GM12878 (cell line): Measurements from ENCODE around the gene MST1R. TPM values are rescaled to one million over a fixed set of nuclear protein-coding genes. Genes with fewer than 3 reads are reported as not detected.

Experiments
- ATAC-seq: fragments of 200-7000 bp; cut with Tn5 transposase; 3 replicates; pipeline ENCODE4 v1.9.1; 2020; ENCODE audit warnings: mild to moderate bottlenecking, moderate library complexity
- BruUV-seq: library from RNA; stranded (reverse); fragments of 400-500 nt; replicated peaks from 2 replicates; lab custom pipeline; 2021; lab: Mats Ljungman, UMichigan
- CTCF ChIA-PET: fragments of 300-600 bp; sonication (Branson Sonifier 250); formaldehyde crosslinking; extraction: SDS; loops from one replicate; lab custom pipeline; 2021; ENCODE audit warnings: inconsistent platforms; lab: Yijun Ruan, JAX
- POLR2A ChIA-PET: fragments of 350-600 bp; formaldehyde crosslinking; extraction: SDS; loops from one replicate; lab custom pipeline; 2021; ENCODE audit warnings: inconsistent platforms; lab: Charles Lee
- RAD21 ChIA-PET: fragments of 300-600 bp; sonication (Branson Sonifier 250); formaldehyde crosslinking; loops from one replicate; lab custom pipeline; 2023; ENCODE audit warnings: antibody characterized with exemption; ENCODE audit not compliant: unreplicated experiment; lab: Charles Lee
- SMC1A ChIA-PET: fragments of 300-600 bp; sonication (Branson Sonifier 250); formaldehyde crosslinking; loops from one replicate; lab custom pipeline; 2023; ENCODE audit not compliant: unreplicated experiment, uncharacterized antibody; lab: Charles Lee
- DNase-seq: peaks from one replicate; pipeline ENCODE4 v3.0.0-alpha.2; 2011; ENCODE audit warnings: low read depth, low spot score
- FAIRE-seq: peaks from 3 replicates; lab custom pipeline; 2011; peaks lifted over from hg19 to GRCh38; lab: Jason Lieb, UNC
- H2AFZ ChIP-seq: 2 replicates; pipeline ENCODE4 v1.6.0; 2011; ENCODE audit warnings: low read depth, low read length, control low read depth; ENCODE audit not compliant: control insufficient read depth
- H3K27ac ChIP-seq: 2 replicates; pipeline ENCODE4 v1.5.1; 2011; ENCODE audit warnings: control low read depth; ENCODE audit not compliant: control insufficient read depth, insufficient read depth
- H3K27me3 ChIP-seq, 2 experiments: replicated peaks in 1 of 2; 2 replicates each; pipeline versions ENCODE4 v1.6.0 to v1.6.1; 2011; ENCODE audit warnings: low read length in 1 of 2; ENCODE audit not compliant: control insufficient read depth in 2 of 2, insufficient read depth in 2 of 2
- H3K36me3 ChIP-seq, 2 experiments: 2 replicates each; pipeline ENCODE4 v1.5.1; 2011; ENCODE audit warnings: low read length in 1 of 2; ENCODE audit not compliant: control insufficient read depth in 2 of 2, insufficient read depth in 2 of 2
- H3K4me1 ChIP-seq: 2 replicates; pipeline ENCODE4 v1.6.1; 2011; ENCODE audit warnings: mild to moderate bottlenecking, low read length, moderate library complexity, mixed read lengths; ENCODE audit not compliant: control insufficient read depth, insufficient read depth
- H3K4me2 ChIP-seq: 2 replicates; pipeline ENCODE4 v1.6.0; 2011; ENCODE audit warnings: control low read depth; ENCODE audit not compliant: control insufficient read depth, insufficient read depth
- H3K4me3 ChIP-seq: fragments of 200-600 bp; sonication (generic); 2 replicates; pipeline ENCODE4 v1.5.1; 2016
- H3K79me2 ChIP-seq: 2 replicates; pipeline ENCODE4 v1.6.0; 2011; ENCODE audit warnings: low read length; ENCODE audit not compliant: control insufficient read depth, insufficient read depth
- H3K9ac ChIP-seq: 2 replicates; pipeline ENCODE4 v1.8.0; 2011; ENCODE audit warnings: low read length, control low read depth, mixed read lengths; ENCODE audit not compliant: control insufficient read depth, insufficient read depth
- H3K9me3 ChIP-seq: replicated peaks from 3 replicates; pipeline ENCODE4 v1.5.1; 2011; ENCODE audit warnings: mild to moderate bottlenecking, low read length; ENCODE audit not compliant: control insufficient read depth, insufficient read depth
- H4K20me1 ChIP-seq: 2 replicates; pipeline ENCODE4 v1.6.0; 2011; ENCODE audit not compliant: control insufficient read depth, insufficient read depth
- BHLHE40 ChIP-seq, 2 experiments: fragments of 450-650 bp in 1 of 2; IDR thresholded peaks; 2 replicates each; pipeline ENCODE4 v1.6.1; 2011 to 2017; ENCODE audit warnings: low read depth in 2 of 2, borderline replicate concordance in 1 of 2, improper control_type of control experiment in 1 of 2, low read length in 1 of 2, mild to moderate bottlenecking in 1 of 2
- CBX5 ChIP-seq: sonication (generic); IDR thresholded peaks from 2 replicates; pipeline ENCODE4 v1.6.1; 2016; ENCODE audit warnings: low read depth, moderate library complexity, mild to moderate bottlenecking, inconsistent platforms
- CHD2 ChIP-seq: IDR thresholded peaks from 2 replicates; pipeline ENCODE4 v1.6.1; 2011; ENCODE audit warnings: low read depth, low read length, improper control_type of control experiment, borderline replicate concordance
- ESRRA ChIP-seq: IDR thresholded peaks from 2 replicates; pipeline ENCODE4 v1.6.1; 2012; ENCODE audit warnings: mild to moderate bottlenecking, low read length, improper control_type of control experiment
- FOXM1 ChIP-seq: IDR thresholded peaks from 2 replicates; pipeline ENCODE4 v1.6.1; 2012; ENCODE audit warnings: low read depth, mild to moderate bottlenecking, inconsistent platforms, low read length, moderate library complexity
- GABPA ChIP-seq: IDR thresholded peaks from 2 replicates; pipeline ENCODE4 v1.6.1; 2014; ENCODE audit warnings: antibody characterized with exemption, low read depth, mild to moderate bottlenecking, inconsistent platforms
- GATAD2B ChIP-seq: fragments of 450-650 bp; conservative IDR thresholded peaks from 2 replicates; pipeline ENCODE4 v1.6.1; 2017; ENCODE audit warnings: low read depth, mild to moderate bottlenecking, moderate library complexity
- IKZF1 ChIP-seq: fragments of 450-650 bp; conservative IDR thresholded peaks from 2 replicates; pipeline ENCODE4 v1.6.1; 2017; ENCODE audit warnings: antibody characterized with exemption, mild to moderate bottlenecking
- IKZF2 ChIP-seq, 2 experiments: fragments of 450-650 bp; IDR thresholded peaks; 2 replicates each; pipeline ENCODE4 v1.6.1; 2017; ENCODE audit warnings: mild to moderate bottlenecking in 2 of 2, moderate library complexity in 2 of 2
- JUND ChIP-seq: IDR thresholded peaks from 2 replicates; pipeline ENCODE4 v1.6.1; 2012; ENCODE audit warnings: low read depth, mild to moderate bottlenecking, low read length, improper control_type of control experiment, moderate library complexity
- KLF5 ChIP-seq: fragments of 450-650 bp; IDR thresholded peaks from 2 replicates; pipeline ENCODE4 v1.6.1; 2014; ENCODE audit warnings: mild to moderate bottlenecking; ENCODE audit not compliant: partially characterized antibody
- MYB ChIP-seq: fragments of 150-350 bp; IDR thresholded peaks from 2 replicates; pipeline ENCODE4 v1.6.1; 2014; ENCODE audit warnings: mild to moderate bottlenecking, low read depth, low read length, borderline replicate concordance
- NFIC ChIP-seq: IDR thresholded peaks from 2 replicates; pipeline ENCODE4 v1.6.1; 2012; ENCODE audit warnings: low read depth, mild to moderate bottlenecking, inconsistent platforms, low read length, moderate library complexity
- NFYA ChIP-seq: IDR thresholded peaks from 2 replicates; pipeline ENCODE4 v1.6.1; 2011; ENCODE audit warnings: low read depth, mild to moderate bottlenecking, low read length, improper control_type of control experiment, borderline replicate concordance
- RB1 ChIP-seq: fragments of 450-650 bp; formaldehyde crosslinking; IDR thresholded peaks from 2 replicates; pipeline ENCODE4 v1.6.1; 2017; ENCODE audit warnings: mild to moderate bottlenecking, borderline replicate concordance
- SIN3A ChIP-seq: IDR thresholded peaks from 2 replicates; pipeline ENCODE4 v1.6.1; 2012; ENCODE audit warnings: low read depth, low read length, improper control_type of control experiment
- SPI1 ChIP-seq: IDR thresholded peaks from 2 replicates; pipeline ENCODE4 v1.6.1; 2011; ENCODE audit warnings: low read depth, mild to moderate bottlenecking, low read length, moderate library complexity, borderline replicate concordance; ENCODE audit not compliant: insufficient read depth
- STAT1 ChIP-seq: fragments of 450-650 bp; conservative IDR thresholded peaks from 2 replicates; pipeline ENCODE4 v1.6.1; 2014; ENCODE audit warnings: antibody characterized with exemption, mild to moderate bottlenecking
- TAF1 ChIP-seq: IDR thresholded peaks from 2 replicates; pipeline ENCODE4 v1.6.1; 2011; ENCODE audit warnings: mild to moderate bottlenecking, low read depth, low read length, borderline replicate concordance
- USF1 ChIP-seq: IDR thresholded peaks from 2 replicates; pipeline ENCODE4 v1.6.1; 2011; ENCODE audit warnings: borderline replicate concordance, low read depth, mild to moderate bottlenecking, moderate library complexity, mixed read lengths, low read length; ENCODE audit not compliant: insufficient read depth; ENCODE audit errors: extremely low read length
- WRNIP1 ChIP-seq: IDR thresholded peaks from 2 replicates; pipeline ENCODE4 v1.6.1; 2011; ENCODE audit warnings: low read depth, low read length, improper control_type of control experiment, borderline replicate concordance
- ZNF207 ChIP-seq: fragments of 450-650 bp; IDR thresholded peaks from 2 replicates; pipeline ENCODE4 v1.6.1; 2014; ENCODE audit warnings: antibody characterized with exemption, mild to moderate bottlenecking, borderline replicate concordance
- ZZZ3 ChIP-seq: IDR thresholded peaks from 2 replicates; pipeline ENCODE4 v1.6.1; 2011; ENCODE audit warnings: low read depth; ENCODE audit not compliant: control insufficient read depth, insufficient read length
- WGBS: methylation state at CpG from one replicate; pipeline ENCODE4 v1.1.6; 2016; ENCODE audit warnings: low lambda C conversion rate; ENCODE audit not compliant: insufficient replicate concordance, insufficient coverage; ENCODE audit errors: missing lambda C conversion rate; 5-methylcytosine and 5-hydroxymethylcytosine counted together
- in situ Hi-C: fragments of 300-500 bp; cut with MboI; formaldehyde crosslinking; loops from 9 replicates; pipeline ENCODE4 v1.14.3; 2018; ENCODE audit warnings: mixed read lengths
- intact Hi-C: fragments of 100-400 bp; cut with micrococcal nuclease; formaldehyde crosslinking; loops from one replicate; pipeline ENCODE4 v1.14.2; 2022; ENCODE audit not compliant: unreplicated experiment
- polyA plus RNA-seq, 11 experiments: library from polyadenylated mRNA; depleted of rRNA in 4 of 11; unstranded in 6 of 11; stranded (reverse) in 5 of 11; fragments of >200 nt; fragmentation: Nextera tagmentation in 4 of 11; fragmentation: Illumina TruSeq in 1 of 11; extraction: Ambion mirVana in 4 of 11; extraction: Trizol in 1 of 11; gene quantifications; 1 replicate in 1 of 11; 2 replicates in 10 of 11; pipeline versions ENCODE4 v1.2.1 to v1.2.3, GENCODE V29; 2011 to 2016; ENCODE audit warnings: inconsistent platforms in 2 of 11, missing spikeins in 2 of 11, low read depth in 1 of 11
- total RNA-seq, 4 experiments: library from RNA; depleted of rRNA in 3 of 4; stranded (reverse); fragments of >200 nt in 3 of 4; fragmentation: Illumina TruSeq in 1 of 4; extraction: Trizol in 1 of 4; gene quantifications; 2 replicates each; pipeline versions ENCODE4 v1.2.1 to v1.2.3, GENCODE V29; 2013 to 2021

MST1R gene
- total and polyA plus RNA-seq, 10 of the 15 experiments (the other 5 are each of a cell fraction or from before 2014, with no cell fraction given): 0.40 to 5.6 (median 1.2) TPM

GRCh38 chr3:49898991-49899390 lies 4.7 kb downstream of the MST1R start (continued):
- TF ChIP-seq BHLHE40 (IDR thresholded peaks at IDR 0.05; ENCODE audit: borderline replicate concordance in 1 of 2, low read depth in 2 of 2, low read length in 1 of 2) (no peak), GABPA (no peak), CBX5 (no peak), IKZF1 (no peak), ESRRA (no peak), GATAD2B (no peak), JUND (no peak), CHD2 (no peak), WRNIP1 (no peak), TAF1 (no peak), NFYA (no peak), NFIC (no peak)

DNA sequence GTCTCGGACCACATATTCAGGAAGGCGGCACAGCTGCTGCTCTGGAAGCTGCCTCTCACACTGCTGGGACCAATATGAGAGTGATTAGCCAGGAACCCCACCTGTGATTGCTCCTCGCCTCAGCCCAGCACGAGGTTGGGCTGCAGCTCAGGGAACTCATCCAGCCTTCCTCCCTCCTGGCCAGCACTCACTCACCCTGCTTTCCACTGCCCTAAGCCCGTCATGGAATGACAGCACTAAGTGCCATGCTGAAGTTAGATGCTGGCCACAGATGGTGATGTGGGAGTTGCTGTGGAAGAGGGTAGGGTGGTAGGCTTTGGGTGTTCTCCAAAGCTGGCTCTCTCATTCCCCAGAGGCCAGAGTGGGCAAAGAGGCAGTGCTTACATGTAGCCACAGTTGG lies 7.3 kb downstream of the MST1R start:
- in situ Hi-C loops: no loop called here
- ChIA-PET POLR2A (interaction anchor here (0.5 kb wide), 1 partner anchor 27 kb away, joined by 3 read pairs; no protein-coding TSS in a partner anchor), SMC1A (no interaction called here), CTCF (no interaction called here), RAD21 (no interaction called here)
- no TSS peak for BruUV-seq
- ATAC-seq (no peak), DNase-seq (no peak), FAIRE-seq (no peak)
- no peaks in the 10 kb centered on the region for H3K27me3 ChIP-seq
- H3K79me2 ChIP-seq: no peaks in the 10 kb centered on the region
- no peaks in the 10 kb centered on the region for H3K9me3 ChIP-seq
- H3K4me2 ChIP-seq: no peak overlapping the region
- H3K4me1 ChIP-seq: no peaks in the 10 kb centered on the region; the same call in 1 of the 2 replicates
- H3K9ac ChIP-seq: no peak overlapping the region
- no peak overlapping the region for H2AFZ ChIP-seq
- 68% methylated on average over 5 of the region's 5 CpGs for WGBS
- no peaks in the 10 kb centered on the region for H4K20me1 ChIP-seq
- intact Hi-C loops: no loop called here
- no peak overlapping the region for H3K4me3 ChIP-seq
- no peak overlapping the region for H3K27ac ChIP-seq
- H3K36me3 ChIP-seq: no peaks in the 10 kb centered on the region
- TF ChIP-seq MYB: no peak
- TF ChIP-seq IKZF2 (IDR thresholded peaks at IDR 0.05): no peak
- no peak for TF ChIP-seq JUND
- TF ChIP-seq USF1: no peak
- TF ChIP-seq SIN3A: no peak
- no peak for TF ChIP-seq RB1
- TF ChIP-seq SPI1: no peak
- no peak for TF ChIP-seq ZZZ3
- no peak for TF ChIP-seq BHLHE40 (IDR thresholded peaks at IDR 0.05; ENCODE audit: borderline replicate concordance in 1 of 2, low read depth in 2 of 2, low read length in 1 of 2)
- TF ChIP-seq ZNF207: no peak
- no peak for TF ChIP-seq FOXM1
- TF ChIP-seq STAT1: no peak
- no peak for TF ChIP-seq KLF5
